AG09309 (cell line): ENCODE data around the gene RHBG.

Source experiments
- DNase-seq: peaks from one replicate; pipeline ENCODE4 v3.0.0-alpha.2; 2010; ENCODE audit warnings: low read depth
- H3K4me3 ChIP-seq: 2 replicates; pipeline ENCODE4 v1.5.1; 2011; ENCODE audit warnings: mild to moderate bottlenecking, low read depth, low read length, moderate library complexity; ENCODE audit not compliant: control insufficient read depth
- CTCF ChIP-seq: IDR thresholded peaks from 2 replicates; pipeline ENCODE4 v1.5.1; 2011; ENCODE audit warnings: mild to moderate bottlenecking, low read depth, low read length, inconsistent platforms; ENCODE audit not compliant: insufficient read depth, control insufficient read depth; ENCODE audit errors: missing control alignments

Gene RHBG

GRCh38 chr1:156430866-156431265, 61.9 kb downstream of the RHBG start:
- no peak for DNase-seq
- no peak overlapping the region for H3K4me3 ChIP-seq
- no peak for TF ChIP-seq CTCF

GRCh38 chr1:156431366-156431765, 62.4 kb downstream of the RHBG start:
- no peak for TF ChIP-seq CTCF
- DNase-seq = no peak
- no peak overlapping the region for H3K4me3 ChIP-seq

- no peak overlapping the region for H3K4me3 ChIP-seq
- no peak for DNase-seq
- no peak for TF ChIP-seq CTCF
These were observed 63.0 kb downstream of the RHBG start for GRCh38 chr1:156431769-156432668.

- H3K4me3 ChIP-seq = no peak overlapping the region
- no peak for TF ChIP-seq CTCF
- DNase-seq = no peak
These were observed 63.6 kb downstream of the RHBG start for GRCh38 chr1:156432669-156433018.

- no peak for TF ChIP-seq CTCF
- no peak for DNase-seq
- H3K4me3 ChIP-seq = no peak overlapping the region
These were observed 64.0 kb downstream of the RHBG start for GRCh38 chr1:156433032-156433431.

GRCh38 chr1:156433602-156434001, 64.6 kb downstream of the RHBG start:
- DNase-seq = no peak
- no peak for TF ChIP-seq CTCF
- H3K4me3 ChIP-seq = no peak overlapping the region
